NCI-H510A treated with DMSO at 0.1 percent for 48 hours (cell line): ENCODE measurements around the gene LRRC37A2.
"Not testable (repeated sequence)": the region's sequence is repeated elsewhere in the genome, so short reads cannot be mapped to it uniquely, and the experiment has no call there.

ENCODE experiments used
- DNase-seq: peaks from one replicate; lab custom pipeline; 2025; lab: John Stamatoyannopoulos, UW

The LRRC37A2 gene

GRCh38 chr17:46598344-46598931 lies 86.2 kb downstream of the LRRC37A2 start:
- not testable (repeated sequence) for DNase-seq

GRCh38 chr17:46600767-46601166 lies 88.5 kb downstream of the LRRC37A2 start:
- DNase-seq, result not testable (repeated sequence)

- not testable (repeated sequence) for DNase-seq
Observed at GRCh38 chr17:46603125-46603524, 90.9 kb downstream of the LRRC37A2 start.
